ENCODE results near the gene GALNT9.

The GALNT9 gene

DNA sequence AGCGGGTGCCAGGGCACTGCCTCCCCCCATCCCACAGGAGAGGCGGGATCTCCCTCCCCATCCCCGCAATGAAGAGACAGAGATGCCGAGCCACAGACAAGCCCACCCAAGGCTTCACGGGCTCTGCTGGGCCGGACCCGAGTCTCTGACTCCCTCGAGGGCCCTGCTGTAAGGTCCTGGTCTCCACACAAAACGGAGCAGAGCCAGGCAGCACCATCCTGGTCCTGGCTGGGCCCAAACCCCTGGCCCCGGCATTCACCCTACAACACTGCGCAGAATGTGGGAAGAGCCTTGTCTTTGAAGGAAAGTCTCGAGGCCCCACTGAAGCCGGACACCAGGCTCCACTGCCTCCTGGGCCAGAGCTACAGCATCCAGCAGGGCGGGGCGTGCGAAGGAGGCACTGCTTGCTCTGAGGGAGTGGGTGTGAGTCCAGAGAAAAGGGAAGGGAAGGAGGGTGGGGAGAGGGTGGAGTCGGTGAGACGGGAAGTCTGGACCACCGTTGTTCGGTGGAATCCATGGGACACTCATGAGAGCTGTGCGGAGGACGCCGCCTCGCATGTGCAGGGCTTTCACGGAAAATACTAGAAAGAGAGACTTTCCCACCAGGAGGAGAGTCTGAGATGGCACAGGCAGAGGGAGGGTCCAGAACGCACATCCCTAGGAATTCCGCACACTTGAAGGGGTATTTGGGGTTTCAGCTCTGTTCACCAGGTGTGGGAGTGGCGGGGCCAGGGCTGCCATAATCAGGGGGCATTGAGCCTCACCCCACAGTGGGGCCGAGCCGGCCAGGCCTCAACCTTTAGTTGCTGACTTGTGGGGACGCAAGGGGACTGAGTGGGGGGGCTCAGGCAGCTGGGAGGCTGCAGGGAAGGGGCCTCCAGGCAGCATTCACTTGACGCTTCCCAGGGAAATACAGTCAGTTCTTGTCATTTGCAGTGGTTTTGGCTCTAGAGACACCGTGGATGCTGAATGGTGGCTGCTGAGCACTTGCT lies 36.8 kb downstream of the GALNT9 start:
- no peak for DNase-seq

DNA sequence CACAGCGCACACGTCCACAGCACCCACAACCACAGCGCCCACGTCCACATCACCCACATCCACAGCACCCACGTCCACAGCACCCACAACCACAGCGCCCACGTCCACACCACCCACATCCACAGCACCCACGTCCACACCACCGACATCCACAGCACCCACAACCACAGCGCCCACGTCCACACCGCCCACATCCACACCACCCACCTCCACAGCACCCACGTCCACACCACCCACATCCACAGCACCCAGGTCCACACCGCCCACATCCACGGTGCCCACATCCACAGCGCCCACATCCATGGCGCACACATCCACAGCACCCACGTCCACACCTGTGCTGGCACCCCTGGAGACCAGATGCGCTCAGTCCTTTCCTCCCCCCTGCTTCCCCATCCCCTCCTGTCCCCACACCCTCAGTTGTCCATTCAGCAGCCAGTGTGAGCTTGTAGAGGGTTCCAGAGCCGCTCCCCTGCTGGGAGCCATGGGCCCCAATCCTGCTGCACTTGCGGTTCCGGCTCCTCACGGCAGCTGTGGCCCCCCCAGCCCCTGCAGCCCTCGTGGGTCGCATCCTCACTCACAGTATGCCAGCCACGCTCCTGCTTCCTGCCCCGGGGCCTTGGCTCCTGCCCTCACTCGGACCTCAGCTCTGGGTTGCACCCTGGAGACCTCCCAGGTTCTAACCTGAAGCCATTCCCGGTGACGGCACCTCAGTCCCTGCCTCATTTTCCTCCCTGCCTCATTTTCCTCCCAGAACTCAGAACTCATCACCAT lies 37.8 kb downstream of the GALNT9 start:
- DNase-seq = no peak

DNA sequence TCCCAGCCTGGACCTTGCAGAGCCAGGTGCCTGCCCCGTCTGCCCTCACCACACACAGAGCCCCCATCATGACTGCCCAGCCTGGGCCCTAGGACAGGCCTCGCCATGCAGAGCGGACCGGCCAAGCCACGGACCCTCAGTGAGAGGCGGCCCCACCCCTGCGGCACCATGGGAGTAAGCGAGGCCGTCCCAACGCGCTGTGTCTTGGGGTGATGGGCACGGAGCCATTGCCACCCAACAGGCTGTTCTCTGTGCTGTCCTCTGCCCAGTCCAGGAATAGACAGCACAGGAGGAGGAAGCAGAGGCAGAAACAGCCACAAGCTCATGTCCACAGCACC lies 39.2 kb downstream of the GALNT9 start:
- no peak for DNase-seq

DNA sequence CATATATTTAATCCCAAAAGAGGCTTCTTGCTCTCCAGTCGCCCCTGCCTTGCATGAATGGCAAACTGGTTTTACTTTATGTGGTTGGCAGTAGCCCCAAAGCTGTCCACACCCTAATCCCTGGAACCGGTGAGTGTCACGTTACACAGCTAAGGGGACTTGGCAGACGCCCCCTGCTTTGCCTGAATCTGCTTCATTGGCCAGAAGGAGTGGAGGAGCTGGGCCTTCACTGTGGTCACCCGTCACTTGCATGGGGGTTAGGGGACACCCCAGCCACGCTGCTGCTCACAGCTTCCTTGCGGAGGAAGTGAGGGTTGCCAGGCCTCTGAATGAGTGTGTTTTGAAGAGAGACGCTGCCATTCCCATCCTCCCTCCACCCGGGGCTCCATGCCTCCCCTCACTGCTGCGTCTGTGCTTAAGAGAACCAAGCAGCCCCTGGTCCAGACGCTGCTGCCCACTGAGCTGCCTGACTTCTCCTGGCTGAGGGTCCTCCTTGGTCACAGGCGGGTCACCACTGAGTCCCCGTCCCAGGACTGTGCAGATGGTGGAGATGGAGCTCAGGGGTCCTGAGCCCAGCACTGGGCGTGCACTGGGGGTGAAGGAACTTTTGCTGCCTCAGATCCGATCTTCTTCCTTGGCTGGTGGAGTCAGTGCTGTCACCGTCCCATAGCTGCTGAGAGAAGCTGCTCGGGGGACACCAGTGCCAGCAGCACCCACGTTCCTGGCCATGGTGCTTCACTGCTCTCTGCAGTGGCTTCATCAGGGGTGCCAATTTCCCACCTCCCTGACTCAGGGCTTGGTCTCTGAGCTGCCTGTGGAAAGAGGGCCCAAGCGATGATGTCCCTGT lies 39.8 kb downstream of the GALNT9 start:
- no peak for DNase-seq

DNA sequence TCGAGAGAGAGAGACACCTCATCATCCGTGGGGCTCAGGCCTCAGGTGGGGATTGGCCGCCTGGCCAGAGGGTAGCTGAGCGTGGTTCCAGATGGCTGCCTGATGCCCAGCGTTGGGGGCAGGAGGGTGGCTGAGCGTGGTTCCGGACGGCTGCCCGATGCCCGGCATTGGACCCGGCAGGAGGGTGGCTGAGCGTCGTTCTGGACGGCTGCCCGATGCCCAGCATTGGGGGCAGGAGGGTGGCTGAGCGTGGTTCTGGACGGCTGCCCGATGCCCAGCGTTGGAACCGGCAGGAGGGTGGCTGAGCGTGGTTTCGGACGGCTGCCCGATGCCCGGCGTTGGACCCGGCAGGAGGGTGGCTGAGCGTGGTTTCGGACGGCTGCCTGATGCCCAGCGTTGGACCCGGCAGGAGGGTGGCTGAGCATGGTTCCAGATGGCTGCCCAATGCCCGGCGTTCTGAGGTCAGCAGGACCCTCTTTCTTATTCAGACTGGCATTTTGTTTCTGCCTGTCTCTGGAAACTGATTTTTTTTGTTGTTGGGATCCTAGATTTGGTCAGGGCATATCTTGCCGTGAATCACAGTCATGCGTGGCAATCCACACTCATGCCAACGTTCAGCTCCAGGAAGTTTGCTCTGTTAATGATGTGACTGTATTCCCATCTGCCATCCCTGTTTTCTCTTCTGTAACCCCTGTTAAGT lies 40.7 kb downstream of the GALNT9 start:
- no peak for DNase-seq

DNA sequence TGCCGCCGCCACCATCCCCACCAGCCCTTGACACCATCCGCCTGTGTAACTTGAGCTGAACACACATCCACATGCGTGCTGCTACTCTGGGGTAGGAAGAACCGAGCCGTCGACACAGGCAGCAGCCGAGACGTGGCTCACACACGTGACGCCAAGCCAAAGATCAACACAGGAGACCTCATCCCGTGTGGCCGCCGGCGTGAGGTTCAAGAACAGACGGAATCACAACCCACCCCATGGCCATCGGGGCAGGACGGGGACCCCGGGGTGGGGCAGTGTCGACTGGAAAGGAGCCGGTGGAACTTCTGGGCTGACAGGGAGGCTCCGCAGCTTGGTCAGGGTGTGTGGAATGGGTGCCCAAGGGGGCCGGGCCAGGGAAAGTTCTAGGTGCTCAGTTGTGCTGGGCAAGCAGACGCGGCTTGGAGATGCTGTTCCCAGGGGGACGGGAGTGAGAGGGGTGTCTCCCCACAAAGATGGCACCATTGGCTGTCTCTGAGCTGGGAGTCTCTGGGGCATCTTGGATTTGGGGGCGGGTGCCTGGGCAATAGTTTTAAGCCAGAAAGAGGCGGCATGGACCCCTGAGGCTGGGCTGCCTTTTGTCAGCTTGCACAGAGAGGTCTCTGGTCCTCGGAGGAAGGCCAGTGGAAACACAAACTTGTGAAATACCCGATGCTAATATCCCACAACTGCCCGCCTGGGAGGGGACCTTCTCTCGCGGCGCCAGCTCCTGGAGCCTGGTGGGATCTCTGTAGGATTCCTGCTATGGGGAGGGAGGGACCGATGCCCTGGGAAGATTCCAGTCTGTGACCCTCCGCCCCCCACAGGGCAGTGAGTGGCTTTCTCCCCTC lies 41.8 kb downstream of the GALNT9 start:
- DNase-seq = no peak

DNA sequence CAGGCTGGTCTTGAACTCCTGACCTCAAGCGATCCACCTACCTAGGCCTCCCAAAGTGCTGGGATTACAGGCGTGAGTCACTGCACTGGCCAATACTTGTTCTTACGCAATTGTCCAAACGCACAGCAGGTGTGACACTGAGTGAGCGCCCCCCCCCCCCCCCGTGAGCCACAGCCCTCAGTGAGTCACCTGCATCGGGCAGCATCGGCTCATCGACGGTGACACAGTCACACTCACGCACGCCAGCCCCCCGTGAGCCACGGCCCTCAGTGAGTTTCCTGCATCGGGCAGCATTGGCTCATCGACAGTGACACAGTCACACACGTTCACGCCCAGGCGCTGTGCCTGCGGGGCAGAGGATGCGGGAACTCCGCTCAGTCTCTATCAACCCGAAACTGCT lies 42.5 kb downstream of the GALNT9 start:
- no peak for DNase-seq

DNA sequence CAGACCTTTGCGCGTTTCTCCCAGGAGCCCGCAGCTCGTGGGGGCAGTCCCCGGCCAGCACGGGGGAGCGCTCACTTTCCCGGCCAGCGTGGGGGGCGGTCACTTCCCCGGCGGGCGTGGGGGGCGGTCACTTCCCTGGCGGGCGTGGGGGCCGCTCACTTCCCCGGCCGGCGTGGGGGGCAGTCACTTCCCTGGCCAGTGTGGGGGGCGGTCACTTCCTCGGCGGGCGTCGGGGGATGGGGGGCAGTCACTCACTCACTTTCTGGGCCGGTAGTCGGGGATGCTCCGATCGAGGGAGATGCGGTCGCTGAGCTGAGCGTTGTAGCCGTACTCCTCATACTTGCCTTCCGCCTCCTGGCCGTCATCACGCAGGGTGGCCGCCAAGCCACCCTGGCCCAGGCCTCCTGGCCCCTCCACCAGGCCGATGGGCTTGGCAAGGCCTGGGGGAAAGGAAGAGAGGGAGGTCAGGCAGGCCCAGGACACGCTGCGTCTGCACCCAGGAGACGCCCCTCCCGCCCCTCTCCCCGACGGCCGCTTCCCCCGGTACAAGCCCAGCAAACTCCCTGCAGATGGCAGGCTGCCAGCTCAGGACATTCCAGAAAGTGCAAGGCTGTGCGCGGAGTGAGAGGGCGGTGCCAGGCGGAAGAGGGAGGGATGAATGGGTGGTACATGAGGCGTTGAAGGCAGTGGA lies 43.3 kb downstream of the GALNT9 start:
- no peak for DNase-seq

DNA sequence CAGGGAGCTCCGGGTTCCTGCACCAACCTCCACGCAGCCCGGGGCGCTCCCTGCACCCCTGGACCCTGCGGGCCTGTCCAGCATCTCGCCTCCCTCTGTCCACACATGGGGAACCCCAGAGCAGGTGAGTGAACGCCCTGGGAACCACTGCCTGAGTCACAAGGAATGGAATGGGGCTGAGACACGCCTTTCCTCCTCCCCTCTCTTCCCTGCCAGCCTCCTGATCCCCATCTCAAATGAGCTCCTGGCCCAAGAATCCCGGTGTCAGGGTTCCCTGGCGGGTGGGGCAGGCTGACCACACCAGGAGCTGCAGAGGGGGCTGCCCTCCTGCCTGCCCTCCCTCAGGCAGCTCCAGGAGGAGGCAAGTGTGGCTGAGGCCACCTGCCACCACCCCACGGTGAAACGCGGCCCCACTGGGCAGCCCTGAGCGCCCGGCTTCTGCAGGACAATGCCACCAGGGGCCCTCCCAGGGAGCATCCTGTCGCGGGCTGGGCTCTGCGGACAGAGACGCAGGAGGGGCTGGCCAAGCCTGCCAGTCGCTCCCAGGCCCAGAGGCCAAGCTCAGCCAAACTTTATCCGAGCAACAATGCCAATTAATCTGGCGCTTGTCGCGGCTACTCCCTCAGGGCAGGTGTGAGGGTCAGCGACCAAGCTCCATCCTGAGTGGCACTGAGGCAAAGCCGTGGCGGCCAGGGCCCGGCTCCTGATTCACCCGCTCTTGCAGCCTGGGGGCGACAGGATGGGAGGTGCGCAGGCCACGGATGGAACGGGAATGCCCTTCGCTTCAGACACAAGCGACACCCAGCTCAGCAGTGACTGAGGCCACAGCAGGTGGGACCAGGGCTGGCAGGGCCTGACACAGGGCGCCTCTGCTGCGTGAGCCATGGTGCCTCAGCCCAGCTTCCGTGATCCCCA lies 44.3 kb downstream of the GALNT9 start:
- no peak for DNase-seq

DNA sequence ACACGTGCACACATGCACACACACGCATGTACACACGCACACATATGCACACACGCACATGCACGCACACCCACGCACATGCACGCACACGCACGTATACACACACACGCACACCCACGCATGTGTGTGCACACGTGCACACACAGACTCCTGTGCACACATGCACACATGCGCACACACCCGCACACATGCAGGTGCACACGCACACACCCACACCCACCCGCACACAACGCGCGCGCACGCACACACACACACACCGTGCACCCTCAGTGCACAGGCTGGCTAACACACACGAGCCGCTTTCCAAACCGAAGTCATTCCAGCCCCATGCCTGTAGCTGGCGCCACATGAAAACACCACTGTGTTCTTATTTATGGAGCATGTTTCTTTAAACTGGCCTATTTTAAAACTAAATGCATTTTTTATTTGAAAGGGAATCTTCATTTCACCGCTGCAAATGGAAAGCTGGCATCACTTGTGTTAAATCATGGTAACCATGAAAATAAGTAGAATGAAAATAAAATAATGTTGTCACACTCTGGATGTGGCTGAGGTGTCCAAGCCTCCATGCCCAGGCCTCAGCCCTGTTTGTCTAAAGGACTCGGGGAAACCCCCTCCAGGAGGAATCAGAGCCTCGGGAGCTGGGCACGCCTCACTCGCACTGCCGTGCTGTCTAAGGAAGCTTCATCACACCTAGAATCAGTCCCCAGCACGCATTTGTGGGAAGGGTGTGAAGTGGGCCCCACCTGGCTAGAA lies 45.1 kb downstream of the GALNT9 start:
- no peak for DNase-seq

DNA sequence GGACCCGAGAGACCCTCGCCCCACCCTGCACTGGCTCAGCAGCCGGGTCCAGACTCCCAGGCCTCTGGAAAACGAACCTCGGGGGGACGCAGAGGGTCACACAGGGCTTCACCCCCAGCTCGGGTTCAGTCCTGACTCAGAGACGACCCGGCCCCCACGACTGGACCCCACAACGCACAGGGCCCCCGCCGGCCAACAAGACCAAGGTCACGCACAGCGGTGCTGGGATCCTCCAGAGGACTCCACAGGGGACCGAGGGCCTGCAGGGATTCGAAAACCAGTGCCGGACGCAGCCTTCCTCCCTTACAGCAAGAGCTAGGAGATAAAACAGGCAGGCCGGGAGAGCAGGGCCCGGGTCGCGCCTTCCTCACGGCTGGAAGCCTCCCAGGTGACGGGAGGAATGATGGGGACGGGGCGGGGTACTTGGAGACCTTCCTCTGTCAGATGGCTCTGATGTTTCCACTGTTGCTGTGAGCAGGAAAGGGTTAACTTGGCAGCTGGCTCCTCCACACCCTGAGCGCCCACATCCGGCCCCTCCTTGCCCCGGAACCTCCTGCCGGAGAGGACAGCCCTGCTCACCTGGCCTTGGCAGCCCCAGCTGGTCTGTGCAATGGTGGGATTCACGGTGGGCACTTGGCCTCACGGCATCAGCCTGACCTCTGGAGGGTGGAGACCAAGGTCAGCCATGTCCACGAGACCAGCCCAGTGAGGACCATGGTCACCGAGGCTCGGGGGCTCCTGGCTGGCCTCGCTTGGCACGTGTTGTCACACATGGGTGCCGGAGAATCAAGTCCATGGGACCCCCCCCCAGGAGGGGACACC lies 46.2 kb downstream of the GALNT9 start:
- no peak for DNase-seq

DNA sequence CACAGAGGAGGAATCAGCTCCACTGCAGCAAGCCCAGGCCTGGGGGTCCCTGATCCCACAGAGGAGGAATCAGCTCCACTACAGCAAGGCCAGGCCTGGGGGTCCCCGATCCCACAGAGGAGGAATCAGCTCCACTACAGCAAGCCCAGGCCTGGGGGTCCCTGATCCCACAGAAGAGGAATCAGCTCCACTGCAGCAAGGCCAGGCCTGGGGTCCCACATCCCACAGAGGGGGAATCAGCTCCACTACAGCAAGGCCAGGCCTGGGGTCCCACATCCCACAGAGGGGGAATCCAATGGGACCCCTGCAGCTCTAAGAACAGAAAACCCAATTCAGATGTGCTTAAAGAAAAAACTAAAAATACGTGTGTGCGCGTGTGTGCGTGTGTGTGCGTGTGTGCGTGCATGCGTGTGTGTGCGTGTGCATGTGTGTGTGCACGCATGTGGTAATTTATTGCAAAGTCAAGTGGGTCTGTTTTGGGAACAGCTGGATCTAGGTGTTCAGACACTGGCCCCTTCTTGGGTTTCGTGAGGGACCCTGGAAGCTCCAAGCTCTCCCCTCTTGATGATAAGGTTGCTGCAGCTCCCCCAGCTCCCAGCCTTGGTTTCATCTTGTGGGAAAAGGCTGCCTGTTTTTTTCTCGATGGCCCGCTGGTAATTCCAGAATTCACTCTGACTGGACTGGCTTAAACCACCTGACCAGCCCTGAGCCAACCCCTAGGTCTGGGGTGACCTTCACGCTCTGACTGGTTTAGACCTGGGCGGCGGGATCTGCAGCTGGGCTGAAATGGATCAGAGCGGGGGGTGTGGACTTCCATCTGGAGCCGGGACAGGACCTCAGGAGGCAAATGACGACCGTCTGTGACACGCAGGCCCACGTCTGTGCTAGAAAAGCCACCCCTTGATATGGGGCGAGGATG lies 47.1 kb downstream of the GALNT9 start:
- DNase-seq = no peak

DNA sequence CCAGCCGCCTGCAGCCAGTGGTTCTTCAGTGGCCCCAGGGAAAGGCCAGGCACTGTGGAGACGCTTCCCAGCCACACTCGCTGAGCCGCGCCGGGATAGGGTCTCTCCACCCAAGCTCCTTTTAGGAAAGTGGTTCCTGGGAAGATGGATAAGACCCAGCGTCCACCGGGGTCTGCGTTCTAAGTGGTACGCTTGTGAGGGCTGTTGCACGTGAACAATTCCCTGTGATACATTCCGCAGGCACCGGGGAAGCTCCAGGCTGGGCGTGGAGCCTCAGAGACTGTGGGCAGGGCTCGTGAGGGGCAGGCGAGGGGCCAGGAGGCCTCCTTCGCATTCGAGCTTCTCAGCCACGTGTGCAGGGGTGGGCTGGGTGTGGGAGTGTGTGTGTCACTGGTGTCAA lies 48.4 kb downstream of the GALNT9 start:
- no peak for DNase-seq

DNA sequence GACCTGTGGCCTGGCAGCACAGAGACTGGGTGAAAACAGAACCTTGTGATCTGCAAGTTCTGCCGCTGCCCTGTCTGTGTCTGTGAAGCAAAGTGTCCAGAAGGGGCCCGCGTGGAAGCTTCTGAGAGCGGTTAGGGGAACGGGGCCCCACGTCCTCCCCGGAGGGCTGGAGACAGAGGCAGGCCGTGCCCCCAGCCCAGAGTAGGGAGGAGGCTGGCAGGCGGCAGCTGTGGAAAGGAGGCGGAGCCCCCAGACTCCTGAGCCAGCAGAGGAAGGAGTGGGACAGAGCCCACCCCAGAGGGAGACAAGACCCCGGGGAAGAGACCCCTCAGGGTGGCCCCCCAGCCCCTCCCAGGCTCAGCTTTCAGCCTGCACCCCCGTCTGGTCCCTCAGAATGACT lies 49.0 kb downstream of the GALNT9 start:
- no peak for DNase-seq

DNA sequence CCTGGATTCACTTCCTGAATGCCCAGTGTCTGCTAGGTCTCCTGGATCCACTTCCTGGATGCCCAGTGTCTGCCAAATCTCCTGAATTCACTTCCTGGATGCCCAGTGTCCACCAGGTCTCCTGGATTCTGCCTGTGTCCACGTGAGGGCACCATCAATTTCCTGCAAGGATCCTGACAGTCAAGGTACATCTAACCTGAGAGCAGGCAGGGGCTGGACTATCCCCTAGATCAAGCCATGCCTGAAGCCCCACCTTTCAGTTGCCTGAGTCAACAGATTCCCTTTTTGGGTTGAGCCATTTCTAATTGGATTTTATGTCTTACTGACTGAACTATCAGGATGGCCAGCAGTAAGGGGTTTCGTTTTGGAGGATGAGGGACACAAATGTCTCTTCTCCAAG lies 49.5 kb downstream of the GALNT9 start:
- no peak for DNase-seq

DNA sequence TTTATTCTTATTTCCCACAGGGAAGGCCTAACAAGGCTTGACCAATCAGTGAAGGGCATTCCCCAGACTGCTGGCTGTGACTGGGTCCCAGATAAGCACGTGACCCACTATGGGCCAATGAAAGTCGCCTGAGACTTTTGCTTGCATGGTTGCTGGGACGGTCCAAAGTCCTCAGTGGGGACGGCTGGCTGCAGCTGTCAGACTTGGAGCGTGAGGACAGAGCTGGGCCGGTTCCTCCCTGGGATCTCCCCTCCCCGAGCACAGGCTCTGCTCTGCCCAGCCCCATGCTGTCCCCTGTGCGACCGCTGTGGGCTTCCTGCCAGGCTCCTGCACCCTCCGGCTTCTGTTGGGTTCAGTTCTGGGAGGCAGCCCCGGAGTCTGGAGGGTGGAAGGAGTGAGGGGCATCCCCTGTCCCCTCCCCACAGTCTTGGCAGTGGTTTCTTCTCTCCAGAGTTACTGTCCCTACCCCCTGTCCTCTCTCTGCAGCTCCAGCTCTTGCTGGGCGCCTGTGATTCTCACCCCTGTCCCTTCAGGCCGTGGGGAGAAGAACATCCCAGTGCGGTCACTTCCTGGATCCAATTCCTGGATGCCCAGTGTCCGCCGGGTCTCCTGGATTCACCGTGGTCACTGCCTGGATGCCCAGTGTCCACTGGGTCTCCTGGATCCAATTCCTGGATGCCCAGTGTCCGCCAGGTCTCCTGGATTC lies 50.1 kb downstream of the GALNT9 start:
- no peak for DNase-seq

Data from activated effector memory CD4-positive, alpha-beta T cell treated with Interleukin-2 at 50 U/mL for 16 hours (primary cell).